ENCODE results near the gene SNRPD1. TPM values are rescaled to one million over a fixed set of nuclear protein-coding genes. Genes with fewer than 3 reads are reported as not detected.
A peak's percentile ranks its signal among the peaks of the same experiment; 100 is the strongest.

Gene SNRPD1
- total and polyA plus RNA-seq, 4 experiments from 2014 or later = 24.4 to 85.3 (median 46.4) TPM

DNA sequence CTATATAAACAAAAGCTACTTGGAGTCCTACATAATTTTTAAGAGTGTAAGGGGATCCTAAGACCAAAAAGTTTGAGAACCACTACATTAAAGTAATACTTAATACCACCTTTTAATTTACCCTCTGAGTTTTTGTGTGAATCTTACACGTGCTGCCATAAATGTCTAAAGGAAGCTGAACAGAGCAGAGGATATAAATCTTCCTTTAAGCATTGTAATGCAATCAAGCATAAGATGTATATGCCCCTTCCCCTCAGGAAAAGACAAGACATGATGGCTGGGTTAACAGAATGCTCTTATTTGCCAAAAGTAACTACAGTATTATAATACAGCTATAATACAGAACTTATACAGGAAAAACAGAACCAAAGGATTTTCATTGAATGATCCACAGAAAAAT lies 14.5 kb upstream of the SNRPD1 start:
- peaks cover 50% of the 10 kb centered on the region for H3K4me1 ChIP-seq (ENCODE audit: insufficient read depth, low read length)
- no peaks in the 10 kb centered on the region for H3K9me3 ChIP-seq (ENCODE audit: control insufficient read depth in 1 of 2, low read length in 2 of 2)
- Mint-ChIP-seq H3K36me3 (peaks cover 7 to 14% of the 10 kb centered on the region in 2 donors), H3K9me3 (peaks cover 0 to 4% (median 0%) of the 10 kb centered on the region in 8 donors), H3K4me3 (peak overlapping the region in 1 of 8 donors; percentile 54), H3K27me3 (no peaks in the 10 kb centered on the region), H3K27ac (peak overlapping the region in 4 of 7 donors; percentile 13 to 98 (median 40)), H3K4me1 (peaks cover 25 to 62% (median 37%) of the 10 kb centered on the region in 4 donors)
- H3K4me3 ChIP-seq (ENCODE audit: low read length in 2 of 2) = no peak overlapping the region
- POLR2A ChIA-PET (ENCODE audit: partially characterized antibody) = no interaction called here
- no peak for DNase-seq
- H3K27me3 ChIP-seq (ENCODE audit: insufficient read depth, low read length) = no peaks in the 10 kb centered on the region
- H3K27ac ChIP-seq (ENCODE audit: low read depth, low read length) = no peak overlapping the region
- no peaks in the 10 kb centered on the region for H3K36me3 ChIP-seq (ENCODE audit: insufficient read depth, low read length)
- CTCF ChIA-PET (ENCODE audit: partially characterized antibody) = interaction anchor here (1.2 to 8.3 kb wide), 3 partner anchors 8 to 13 kb away, joined by 3 to 181 read pairs (median 3); partner anchors contain the start of gene SNRPD1
- intact Hi-C loops (cut with micrococcal nuclease) = no loop called here

DNA sequence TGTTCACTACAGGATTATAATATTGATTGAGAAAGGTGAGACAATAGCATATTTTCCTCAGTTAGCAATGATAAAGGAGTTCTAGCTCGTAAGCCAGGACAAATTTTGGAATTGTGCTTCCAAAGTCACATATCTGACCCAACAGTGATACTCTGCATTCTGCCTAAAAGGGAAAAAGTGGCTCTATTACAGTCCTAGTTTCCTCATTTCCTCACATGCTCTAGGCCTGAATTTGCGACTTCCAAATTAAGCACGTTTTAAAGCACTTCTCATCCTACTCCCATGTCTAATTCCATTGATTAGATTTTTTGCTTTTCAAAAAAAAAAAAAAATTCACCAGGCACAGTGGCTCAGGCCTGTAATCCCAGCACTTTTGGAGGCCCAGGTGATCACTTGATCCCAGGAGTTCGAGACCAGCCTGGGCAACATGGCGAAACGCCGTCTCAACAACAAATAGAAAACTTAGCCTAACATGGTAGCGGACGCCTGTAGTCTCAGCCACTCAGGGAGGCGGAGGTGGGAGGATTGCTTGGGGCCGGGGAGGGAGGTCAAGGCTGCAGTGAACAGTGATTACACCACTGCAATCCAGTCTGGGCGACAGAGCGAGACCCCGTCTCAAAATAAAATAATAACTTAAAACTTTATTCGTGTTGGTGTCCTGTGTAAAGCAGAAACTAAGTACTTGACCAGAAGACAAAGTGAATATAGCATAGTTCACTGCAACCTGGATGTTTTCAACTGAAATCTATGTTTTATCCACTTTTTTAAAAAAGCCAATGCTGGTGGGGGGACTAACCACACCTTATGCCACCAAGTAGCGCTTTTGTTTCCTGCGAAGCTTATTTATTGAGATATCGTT lies 13.2 kb upstream of the SNRPD1 start:
- intact Hi-C loops (cut with micrococcal nuclease) = no loop called here
- DNase-seq = no peak
- POLR2A ChIA-PET (ENCODE audit: partially characterized antibody) = interaction anchor here (2.4 to 3.4 kb wide), 3 partner anchors 9 to 143 kb away, joined by 14 to 144 read pairs (median 52); partner anchors contain the start of genes MIB1 and SNRPD1
- H3K4me1 ChIP-seq (ENCODE audit: insufficient read depth, low read length) = peaks cover 45% of the 10 kb centered on the region
- no peaks in the 10 kb centered on the region for H3K27me3 Mint-ChIP-seq
- peak overlapping the region; percentile 98 to 100 (median 99) for H3K27ac Mint-ChIP-seq
- peaks cover 2 to 9% of the 10 kb centered on the region in 2 donors for H3K36me3 Mint-ChIP-seq
- H3K36me3 ChIP-seq (ENCODE audit: insufficient read depth, low read length) = no peaks in the 10 kb centered on the region
- peak overlapping the region; percentile 93 to 99 (median 96) for H3K4me3 Mint-ChIP-seq
- peak overlapping the region; percentile 93 for H3K27ac ChIP-seq (ENCODE audit: low read depth, low read length)
- H3K9me3 ChIP-seq (ENCODE audit: control insufficient read depth in 1 of 2, low read length in 2 of 2) = no peaks in the 10 kb centered on the region
- CTCF ChIA-PET (ENCODE audit: partially characterized antibody) = interaction anchor here (1.1 to 8.3 kb wide), 3 partner anchors 9 to 105 kb away, joined by 3 to 181 read pairs (median 3); partner anchors contain the start of genes ABHD3 and SNRPD1
- H3K9me3 Mint-ChIP-seq = peaks cover 0 to 4% (median 0%) of the 10 kb centered on the region in 8 donors
- H3K4me1 Mint-ChIP-seq = peaks cover 23 to 59% (median 31%) of the 10 kb centered on the region in 4 donors
- H3K27me3 ChIP-seq (ENCODE audit: insufficient read depth, low read length) = no peaks in the 10 kb centered on the region
- peak overlapping the region; percentile 90 to 98 for H3K4me3 ChIP-seq (ENCODE audit: low read length in 2 of 2)

DNA sequence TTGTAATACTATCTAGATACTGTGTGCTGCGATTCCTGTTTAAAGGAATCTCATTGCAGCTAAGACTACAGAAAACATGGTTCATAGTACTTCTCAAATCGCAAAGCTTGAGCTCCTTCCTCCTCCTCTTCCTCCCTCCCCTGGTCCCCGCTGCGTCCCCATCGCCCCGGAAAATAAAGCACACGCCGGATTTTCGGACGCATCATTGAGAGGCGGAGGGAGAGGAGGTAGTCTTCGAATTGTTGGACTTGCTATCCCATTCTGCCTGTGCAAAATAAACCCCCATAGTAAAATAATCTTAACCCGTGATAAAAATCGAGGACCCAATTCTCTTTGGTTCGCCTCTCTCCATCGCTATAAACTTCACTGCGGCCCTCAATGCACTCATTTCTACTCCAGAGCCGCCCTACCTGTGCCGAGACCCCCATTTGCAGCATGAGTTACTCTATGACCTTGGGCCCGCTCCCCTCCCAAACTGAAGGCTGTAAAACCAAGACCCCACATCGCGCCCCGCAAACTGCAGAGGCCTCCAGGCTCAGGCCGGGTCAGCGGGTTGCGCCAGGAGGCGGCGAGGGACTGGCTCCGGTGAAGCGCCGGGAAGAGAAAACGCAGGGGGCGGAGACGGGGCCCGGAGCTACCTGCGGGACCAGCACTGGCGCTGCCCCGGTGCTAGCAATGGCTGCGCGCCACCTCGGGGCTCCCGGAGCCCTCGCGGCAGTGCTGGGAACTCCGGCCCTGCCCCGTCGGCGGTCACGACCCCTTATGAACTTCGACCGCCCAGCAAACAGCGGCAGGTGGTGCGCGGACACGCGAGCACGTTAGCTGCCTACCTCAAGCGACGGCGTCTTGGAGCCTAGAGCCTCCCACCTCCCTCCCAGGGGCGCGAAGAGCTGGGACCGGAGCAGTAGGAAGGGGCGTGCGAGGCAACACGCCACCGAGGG lies 12.3 kb upstream of the SNRPD1 start:
- ChIA-PET CTCF (ENCODE audit: partially characterized antibody) (interaction anchor here (0.7 to 8.3 kb wide), 34 partner anchors 10 to 1899 kb away, joined by 3 to 181 read pairs (median 6); partner anchors contain the start of genes ABHD3, MIB1 and SNRPD1), POLR2A (ENCODE audit: partially characterized antibody) (interaction anchor here (0.6 to 3.4 kb wide), 27 partner anchors 10 to 488 kb away, joined by 3 to 144 read pairs (median 4); partner anchors contain the start of genes ABHD3, MIB1, ROCK1 and SNRPD1)
- no peaks in the 10 kb centered on the region for H3K27me3 ChIP-seq (ENCODE audit: insufficient read depth, low read length)
- peak overlapping the region; percentile 93 for H3K27ac ChIP-seq (ENCODE audit: low read depth, low read length)
- H3K9me3 Mint-ChIP-seq = peaks cover 0 to 4% (median 0%) of the 10 kb centered on the region in 8 donors
- H3K27ac Mint-ChIP-seq = peak overlapping the region; percentile 98 to 100 (median 99)
- peak overlapping the region; percentile 90 to 98 for H3K4me3 ChIP-seq (ENCODE audit: low read length in 2 of 2)
- H3K4me1 ChIP-seq (ENCODE audit: insufficient read depth, low read length) = peaks cover 36% of the 10 kb centered on the region
- peaks cover 0 to 6% of the 10 kb centered on the region in 2 donors for H3K36me3 Mint-ChIP-seq
- H3K27me3 Mint-ChIP-seq = no peaks in the 10 kb centered on the region
- H3K36me3 ChIP-seq (ENCODE audit: insufficient read depth, low read length) = no peaks in the 10 kb centered on the region
- peaks cover 22 to 58% (median 28%) of the 10 kb centered on the region in 4 donors for H3K4me1 Mint-ChIP-seq
- H3K4me3 Mint-ChIP-seq = peak overlapping the region; percentile 93 to 99 (median 96)
- no peaks in the 10 kb centered on the region for H3K9me3 ChIP-seq (ENCODE audit: control insufficient read depth in 1 of 2, low read length in 2 of 2)
- DNase-seq = peak in 2 of 5 donors; percentile 13 to 22
- intact Hi-C loops (cut with micrococcal nuclease) = loop anchor here (1.0 kb wide), 4 partner anchors 12 to 488 kb away; partner anchors contain the start of genes ABHD3, MIB1 and SNRPD1

DNA sequence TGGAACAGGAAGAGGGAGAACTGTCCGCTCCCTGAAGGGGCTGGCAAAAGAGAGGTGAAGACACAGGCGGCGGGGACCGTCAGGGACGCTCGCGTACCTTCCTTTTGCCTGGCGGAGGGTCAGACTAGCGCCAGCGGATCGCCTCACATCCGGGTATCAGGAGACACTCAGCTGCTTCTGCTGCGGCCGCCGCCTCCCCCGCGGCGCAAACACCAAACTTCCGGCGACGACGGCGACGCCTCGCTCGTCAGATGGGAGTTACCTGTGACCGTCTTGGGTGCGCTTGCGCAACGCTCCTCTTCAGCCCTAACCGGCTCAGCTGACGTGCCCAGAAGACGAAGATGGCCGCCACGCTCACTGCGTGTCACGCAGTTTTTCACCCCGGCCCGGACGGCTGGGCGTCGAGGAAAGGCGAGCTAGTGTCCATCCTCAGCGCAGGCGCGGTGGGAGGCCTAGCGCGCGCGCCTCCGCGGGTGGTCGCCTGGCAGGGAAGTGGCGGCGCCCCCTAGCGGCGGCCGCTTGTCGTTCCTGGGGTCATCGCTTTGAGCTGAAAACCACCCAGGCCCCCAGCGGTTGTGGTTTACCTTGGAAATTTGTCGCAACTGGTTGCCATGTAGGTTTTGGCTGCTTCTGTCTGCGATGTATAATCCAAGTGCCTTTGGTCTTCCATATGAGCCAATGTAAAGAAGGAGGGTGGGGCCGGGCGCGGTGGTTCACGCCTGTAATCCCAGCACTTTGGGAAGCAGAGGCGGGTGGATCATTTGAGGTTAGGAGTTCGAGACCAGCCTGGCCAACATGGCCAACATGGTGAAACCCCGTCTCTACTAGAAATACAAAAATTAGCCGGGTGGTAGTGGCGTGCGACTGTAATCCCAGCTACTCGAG lies 11.3 kb upstream of the SNRPD1 start, which contains the start of gene ESCO1:
TSS of gene ESCO1 (minus strand) at position 179 of the 885 bp plus-strand sequence. CDS start 25,861 bp downstream, outside the sequence.
- Histone ChIP-seq H3K27ac (ENCODE audit: low read depth, low read length) (peak within 1 kb of the TSS; percentile 93), H3K36me3 (ENCODE audit: insufficient read depth, low read length) (no peaks in the 10 kb centered on the region), H3K9me3 (ENCODE audit: control insufficient read depth in 1 of 2, low read length in 2 of 2) (no peaks in the 10 kb centered on the region), H3K4me3 (ENCODE audit: low read length in 2 of 2) (peak within 1 kb of the TSS; percentile 90 to 98), H3K27me3 (ENCODE audit: insufficient read depth, low read length) (no peaks in the 10 kb centered on the region), H3K4me1 (ENCODE audit: insufficient read depth, low read length) (peaks cover 35% of the 10 kb centered on the region)
- H3K27me3 Mint-ChIP-seq = no peaks in the 10 kb centered on the region
- H3K9me3 Mint-ChIP-seq = peaks cover 0 to 4% (median 0%) of the 10 kb centered on the region in 8 donors
- H3K4me3 Mint-ChIP-seq = peak within 1 kb of the TSS; percentile 93 to 99 (median 96)
- intact Hi-C loops (cut with micrococcal nuclease) = loop anchor here (1.0 kb wide), 4 partner anchors 12 to 488 kb away; partner anchors contain the start of genes ABHD3, MIB1 and SNRPD1
- H3K36me3 Mint-ChIP-seq = peaks cover 0 to 6% of the 10 kb centered on the region in 2 donors
- DNase-seq = peak; percentile 96 to 98 (median 98)
- peak within 1 kb of the TSS; percentile 98 to 100 (median 99) for H3K27ac Mint-ChIP-seq
- POLR2A ChIA-PET (ENCODE audit: partially characterized antibody) = interaction anchor here (0.6 to 3.4 kb wide), 29 partner anchors 11 to 489 kb away, joined by 3 to 144 read pairs (median 4); partner anchors contain the start of genes ABHD3, MIB1, ROCK1 and SNRPD1
- peaks cover 23 to 62% (median 29%) of the 10 kb centered on the region in 4 donors for H3K4me1 Mint-ChIP-seq
- CTCF ChIA-PET (ENCODE audit: partially characterized antibody) = interaction anchor here (0.7 to 8.3 kb wide), 35 partner anchors 10 to 1898 kb away, joined by 3 to 181 read pairs (median 5); partner anchors contain the start of genes MIB1 and SNRPD1

DNA sequence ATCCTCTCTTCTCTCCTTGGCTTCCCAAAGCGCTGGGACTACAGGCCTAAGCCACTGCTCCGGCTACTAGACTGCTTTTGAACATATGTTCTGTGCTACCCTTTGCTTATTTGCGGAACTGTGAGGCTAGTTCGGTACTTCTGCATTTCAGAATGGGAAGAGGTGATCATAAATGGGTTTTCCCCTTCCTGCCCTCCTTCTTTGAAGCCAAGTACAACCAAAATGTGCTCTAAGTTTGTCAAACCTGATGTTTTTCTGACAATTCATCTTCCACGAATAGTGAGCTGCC lies 9.9 kb upstream of the SNRPD1 start:
- Mint-ChIP-seq H3K27me3 (no peaks in the 10 kb centered on the region), H3K4me1 (peaks cover 17 to 55% (median 24%) of the 10 kb centered on the region in 4 donors), H3K4me3 (peak overlapping the region in 5 of 8 donors; percentile 15 to 39 (median 25)), H3K27ac (peak overlapping the region in 6 of 7 donors; percentile 42 to 98 (median 74)), H3K36me3 (peaks cover 0 to 6% of the 10 kb centered on the region in 2 donors), H3K9me3 (peaks cover 0 to 4% (median 0%) of the 10 kb centered on the region in 8 donors)
- no peaks in the 10 kb centered on the region for H3K27me3 ChIP-seq (ENCODE audit: insufficient read depth, low read length)
- no peaks in the 10 kb centered on the region for H3K36me3 ChIP-seq (ENCODE audit: insufficient read depth, low read length)
- intact Hi-C loops (cut with micrococcal nuclease) = no loop called here
- no peak overlapping the region for H3K4me3 ChIP-seq (ENCODE audit: low read length in 2 of 2)
- H3K4me1 ChIP-seq (ENCODE audit: insufficient read depth, low read length) = peaks cover 28% of the 10 kb centered on the region
- no peaks in the 10 kb centered on the region for H3K9me3 ChIP-seq (ENCODE audit: control insufficient read depth in 1 of 2, low read length in 2 of 2)
- H3K27ac ChIP-seq (ENCODE audit: low read depth, low read length) = no peak overlapping the region
- POLR2A ChIA-PET (ENCODE audit: partially characterized antibody) = no interaction called here
- DNase-seq = no peak
- CTCF ChIA-PET (ENCODE audit: partially characterized antibody) = interaction anchor here (1.6 to 8.3 kb wide), 2 partner anchors 9 to 139 kb away, joined by 4 to 181 read pairs; partner anchors contain the start of genes MIB1 and SNRPD1
